Regular cardiac myocyte (primary cell): ENCODE measurements around the gene GJD2. TPM values are rescaled to one million over a fixed set of nuclear protein-coding genes. Genes with fewer than 3 reads are reported as not detected.

Source experiments
- total RNA-seq: library from RNA; depleted of rRNA; stranded (reverse); fragments of >200 nt; gene quantifications from 2 replicates; pipeline ENCODE4 v1.2.3, GENCODE V29; 2014

The GJD2 gene
- not detected in 2 replicates for total RNA-seq

DNA sequence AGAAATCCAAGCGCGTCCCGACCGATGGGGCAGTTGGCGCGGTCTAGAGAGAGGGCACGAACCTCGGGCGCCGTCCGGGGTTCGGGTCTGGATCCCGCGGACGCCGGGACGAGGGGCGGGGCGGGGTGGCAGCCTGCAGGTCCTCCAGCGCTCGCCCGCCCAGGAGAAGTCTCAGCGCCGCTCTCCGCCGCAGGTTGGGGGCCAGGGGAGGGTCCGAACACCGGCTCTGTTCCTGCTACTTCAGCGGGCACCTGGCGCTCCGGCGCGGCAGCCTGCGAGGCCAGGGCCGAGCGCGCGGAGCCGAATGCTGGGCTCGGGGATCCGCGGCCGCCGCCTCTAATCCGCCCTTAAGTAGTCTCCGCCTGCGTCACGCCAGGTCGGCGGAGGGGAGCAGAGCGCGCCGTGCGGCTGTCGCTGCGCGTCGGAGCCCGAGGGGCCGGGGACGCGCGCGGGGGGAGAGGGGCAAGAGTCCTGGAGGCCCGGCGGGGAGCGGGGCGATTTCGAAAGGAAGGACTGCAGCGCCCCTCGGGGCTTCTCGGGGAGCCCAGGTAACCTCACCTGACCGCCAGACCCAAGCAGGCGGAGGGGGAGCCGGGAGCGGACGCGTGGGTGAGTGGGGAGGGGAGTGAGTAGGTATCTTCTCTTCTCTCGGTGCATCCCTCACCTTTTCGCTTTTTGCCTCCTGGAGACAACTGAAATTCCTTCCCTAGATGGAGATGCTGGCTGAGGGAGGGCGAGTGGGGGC is at the start of gene GJD2:
Gene GJD2, minus strand, starts transcription at position 325 of the 745 bp plus-strand sequence. CDS start 510 bp downstream, outside the sequence.

DNA sequence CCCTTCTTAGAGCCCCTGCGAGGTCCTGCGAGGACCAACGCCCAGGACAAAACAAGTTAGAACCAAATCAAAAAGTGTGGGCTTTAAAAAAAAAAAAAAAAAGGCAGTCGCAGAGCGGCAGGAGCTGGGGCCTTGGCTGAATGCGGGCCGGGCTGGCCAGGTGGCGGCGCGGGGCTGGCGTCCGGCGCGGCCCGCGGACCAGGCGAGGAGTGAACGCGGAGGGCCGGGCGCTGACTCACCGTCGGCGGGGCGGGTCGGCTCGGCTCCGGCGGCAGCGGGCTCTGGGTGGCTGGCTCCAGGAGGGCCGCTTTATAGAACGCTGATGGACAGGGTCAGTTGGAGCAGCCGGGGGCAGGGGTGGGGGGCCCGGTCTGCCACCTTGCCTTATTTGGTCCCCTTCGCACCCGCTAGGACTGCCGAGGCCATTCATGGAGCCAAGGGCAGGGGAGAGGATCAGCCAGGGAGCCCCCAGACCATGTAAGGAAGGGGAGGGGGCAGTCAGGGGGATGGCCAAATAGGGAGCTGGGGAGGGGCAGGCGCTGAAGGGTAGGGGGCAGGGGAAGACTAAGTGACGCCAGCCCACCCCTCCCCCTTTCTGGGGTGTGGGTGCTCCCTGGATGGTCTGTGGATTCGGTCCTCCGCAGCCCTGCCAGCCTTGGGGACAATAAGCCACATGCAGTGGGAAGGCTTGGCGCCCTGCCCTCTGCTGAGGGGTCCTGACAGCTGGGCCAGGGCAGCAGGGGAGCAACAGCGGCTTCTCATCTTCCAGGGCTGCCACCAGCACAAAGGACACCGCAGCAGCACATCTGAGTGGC is 40.7 kb upstream of the GJD2 start, which contains the start of gene ACTC1:
Gene ACTC1, minus strand, starts transcription at position 283 of the 815 bp plus-strand sequence. CDS start 741 bp downstream, outside the sequence.

Other genes with a start within 250 kb of the GJD2 start
- 10.4 and 28.8 TPM in 2 replicates for gene GOLGA8B, start 171.3 kb downstream of the GJD2 start, total RNA-seq
- not detected in 2 replicates for gene ACTC1, start 40.6 kb upstream of the GJD2 start, total RNA-seq
- 17.5 and 19.7 TPM in 2 replicates for gene AQR, start 214.7 kb upstream of the GJD2 start, total RNA-seq
- gene ZNF770, start 233.3 kb upstream of the GJD2 start, total RNA-seq = 35.2 and 37.4 TPM in 2 replicates